B cell (primary cell): Measurements from ENCODE around the gene C15orf40. TPM values are rescaled to one million over a fixed set of nuclear protein-coding genes. Genes with fewer than 3 reads are reported as not detected.

Experiments used
- ATAC-seq: fragments of 200-7000 bp; cut with Tn5 transposase; one replicate; pipeline ENCODE4 v1.10.0; 2021; ENCODE audit warnings: low read depth, mild to moderate bottlenecking, moderate number of reproducible peaks, moderate library complexity
- CTCF ChIA-PET: fragments of 350-600 bp; sonication (Branson Sonifier 250); formaldehyde crosslinking; loops from one replicate; lab custom pipeline; 2021; ENCODE audit warnings: antibody characterized with exemption, inconsistent platforms; lab: Charles Lee
- POLR2A ChIA-PET: fragments of 350-600 bp; sonication (Branson Sonifier 250); formaldehyde crosslinking; loops from one replicate; lab custom pipeline; 2021; ENCODE audit warnings: antibody characterized with exemption; lab: Charles Lee
- DNase-seq: peaks from one replicate; pipeline ENCODE4 v3.0.0; 2013
- H2AFZ ChIP-seq: 2 replicates; pipeline ENCODE4 v1.6.1; 2012; ENCODE audit warnings: mild to moderate bottlenecking, low read depth, low read length; ENCODE audit not compliant: insufficient read depth, poor library complexity, severe bottlenecking
- H3K27ac ChIP-seq, 2 donors: 1 replicate in 1 of 2; 2 replicates in 1 of 2; pipeline ENCODE4 v1.5.1; 2012 to 2013; ENCODE audit warnings: low read length in 2 of 2, mild to moderate bottlenecking in 2 of 2, moderate library complexity in 1 of 2
- H3K27me3 ChIP-seq, 4 experiments: fragments of 200-600 bp in 1 of 4; sonication (generic) in 1 of 4; replicated peaks in 1 of 4; 1 replicate in 2 of 4; 2 replicates in 2 of 4; pipeline versions ENCODE4 v1.6.1 to v1.7.0; 2013 to 2016; ENCODE audit warnings: low read length in 3 of 4, mild to moderate bottlenecking in 2 of 4, mixed read lengths in 1 of 4, moderate library complexity in 1 of 4; ENCODE audit not compliant: insufficient read depth in 4 of 4, control insufficient read depth in 3 of 4; ENCODE audit errors: control extremely low read depth in 1 of 4
- H3K36me3 ChIP-seq, 2 experiments: replicated peaks in 1 of 2; 1 replicate in 1 of 2; 2 replicates in 1 of 2; pipeline versions ENCODE4 v1.6.1 to v1.7.1; 2013; ENCODE audit warnings: low read length in 1 of 2; ENCODE audit not compliant: insufficient read depth in 2 of 2, control insufficient read depth in 1 of 2; ENCODE audit errors: control extremely low read depth in 1 of 2, extremely low read depth in 1 of 2
- H3K4me1 ChIP-seq, 2 donors: fragments of 200-600 bp in 1 of 2; sonication (generic) in 1 of 2; 1 replicate in 1 of 2; 2 replicates in 1 of 2; pipeline versions ENCODE4 v1.5.1 to v1.6.1; 2013 to 2017; ENCODE audit warnings: low read length in 2 of 2; ENCODE audit not compliant: control insufficient read depth in 2 of 2, insufficient read depth in 2 of 2
- H3K4me2 ChIP-seq: replicated peaks from 2 replicates; pipeline ENCODE3; 2012; ENCODE audit warnings: mild to moderate bottlenecking, low read depth, low read length; ENCODE audit not compliant: poor library complexity, severe bottlenecking
- H3K4me3 ChIP-seq, 5 experiments: fragments of 200-600 bp in 1 of 5; sonication (generic) in 1 of 5; 1 replicate in 3 of 5; 2 replicates in 2 of 5; pipeline versions ENCODE4 v1.5.1 to v1.7.0; 2011 to 2016; ENCODE audit warnings: low read length in 4 of 5, mild to moderate bottlenecking in 4 of 5, low read depth in 2 of 5, control low read depth in 1 of 5, moderate library complexity in 1 of 5; ENCODE audit not compliant: insufficient read depth in 1 of 5; ENCODE audit errors: control extremely low read depth in 1 of 5, extremely low read depth in 1 of 5
- H3K79me2 ChIP-seq: fragments of 200-600 bp; sonication (generic); one replicate; pipeline ENCODE4 v1.6.0; 2016; ENCODE audit warnings: low read length; ENCODE audit not compliant: control insufficient read depth, insufficient read depth
- H3K9ac ChIP-seq: fragments of 200-600 bp; sonication (generic); 2 replicates; pipeline ENCODE4 v1.6.1; 2017; ENCODE audit warnings: mild to moderate bottlenecking, low read length, moderate library complexity
- H3K9me3 ChIP-seq, 3 donors: one replicate each; pipeline versions ENCODE4 v1.6.1 to v1.7.1; 2013; ENCODE audit warnings: low read length in 2 of 3; ENCODE audit not compliant: control insufficient read depth in 2 of 3, insufficient read depth in 1 of 3; ENCODE audit errors: control extremely low read depth in 1 of 3
- H4K20me1 ChIP-seq: 2 replicates; pipeline ENCODE4 v1.6.0; 2012; ENCODE audit warnings: mild to moderate bottlenecking, low read length; ENCODE audit not compliant: insufficient read depth, control insufficient read depth, poor library complexity, severe bottlenecking
- H3K27ac Mint-ChIP-seq: one replicate; pipeline ENCODE4 v1.8.0; 2021; ENCODE audit warnings: mixed read lengths
- H3K27me3 Mint-ChIP-seq: one replicate; pipeline ENCODE4 v1.8.0; 2021; ENCODE audit warnings: mixed read lengths
- H3K4me1 Mint-ChIP-seq: one replicate; pipeline ENCODE4 v1.8.0; 2021; ENCODE audit warnings: mixed read lengths
- H3K4me3 Mint-ChIP-seq: one replicate; pipeline ENCODE4 v1.8.0; 2021; ENCODE audit warnings: mixed read lengths
- H3K9me3 Mint-ChIP-seq: one replicate; pipeline ENCODE4 v1.8.0; 2022; ENCODE audit warnings: mixed read lengths; ENCODE audit not compliant: insufficient read depth
- CTCF ChIP-seq: fragments of 200-600 bp; IDR thresholded peaks from one replicate; pipeline ENCODE4 v1.8.0; 2022; ENCODE audit warnings: antibody characterized with exemption, mild to moderate bottlenecking
- EZH2 ChIP-seq: IDR thresholded peaks from 2 replicates; pipeline ENCODE4 v1.6.1; 2012; ENCODE audit warnings: borderline replicate concordance, low read depth, mild to moderate bottlenecking, moderate library complexity, low read length; ENCODE audit not compliant: insufficient read depth, poor library complexity, severe bottlenecking
- WGBS: methylation state at CpG from one replicate; pipeline ENCODE4 v1.1.5; 2013; ENCODE audit warnings: missing lambda C conversion rate; ENCODE audit not compliant: insufficient coverage; 5-methylcytosine and 5-hydroxymethylcytosine counted together
- intact Hi-C: fragments of 100-400 bp; cut with micrococcal nuclease; formaldehyde crosslinking; loops from one replicate; pipeline ENCODE4 v1.10.0; 2022
- polyA plus RNA-seq: library from polyadenylated mRNA; depleted of rRNA; stranded (reverse); fragments of >200 nt; gene quantifications from 2 replicates; pipeline ENCODE4 v1.2.3, GENCODE V29; 2012
- total RNA-seq, 2 donors: library from RNA; stranded (reverse); fragments of 120-200 nt in 1 of 2; gene quantifications; 1 replicate in 1 of 2; 2 replicates in 1 of 2; pipeline versions ENCODE4 v1.2.3 to v1.2.4, GENCODE V29; 2013 to 2022

Gene C15orf40
- total and polyA plus RNA-seq, 2 donors (not counting 1 experiment from before 2014, with no cell fraction given) = 24.0 to 40.7 TPM

GRCh38 chr15:82971218-82971984, 40.0 kb downstream of the C15orf40 start:
- no peaks in the 10 kb centered on the region for H3K79me2 ChIP-seq
- no peaks in the 10 kb centered on the region for H3K9me3 ChIP-seq
- intact Hi-C loops = no loop called here
- POLR2A ChIA-PET = no interaction called here
- DNase-seq (no peak), ATAC-seq (no peak)
- no peak overlapping the region for H3K9ac ChIP-seq
- H3K4me3 ChIP-seq = no peak overlapping the region
- Mint-ChIP-seq H3K4me1 (no peaks in the 10 kb centered on the region), H3K4me3 (no peak overlapping the region), H3K9me3 (no peaks in the 10 kb centered on the region), H3K27me3 (no peaks in the 10 kb centered on the region), H3K27ac (no peak overlapping the region)
- no peaks in the 10 kb centered on the region for H3K4me1 ChIP-seq
- CTCF ChIA-PET = no interaction called here
- TF ChIP-seq EZH2 (no peak), CTCF (no peak)
- no peak overlapping the region for H3K4me2 ChIP-seq
- H2AFZ ChIP-seq = no peak overlapping the region
- H3K27ac ChIP-seq = no peak overlapping the region
- WGBS = no CpG with 5 or more reads among the region's 2 CpGs
- H3K36me3 ChIP-seq = no peaks in the 10 kb centered on the region
- H4K20me1 ChIP-seq = no peaks in the 10 kb centered on the region
- H3K27me3 ChIP-seq = no peaks in the 10 kb centered on the region

DNA sequence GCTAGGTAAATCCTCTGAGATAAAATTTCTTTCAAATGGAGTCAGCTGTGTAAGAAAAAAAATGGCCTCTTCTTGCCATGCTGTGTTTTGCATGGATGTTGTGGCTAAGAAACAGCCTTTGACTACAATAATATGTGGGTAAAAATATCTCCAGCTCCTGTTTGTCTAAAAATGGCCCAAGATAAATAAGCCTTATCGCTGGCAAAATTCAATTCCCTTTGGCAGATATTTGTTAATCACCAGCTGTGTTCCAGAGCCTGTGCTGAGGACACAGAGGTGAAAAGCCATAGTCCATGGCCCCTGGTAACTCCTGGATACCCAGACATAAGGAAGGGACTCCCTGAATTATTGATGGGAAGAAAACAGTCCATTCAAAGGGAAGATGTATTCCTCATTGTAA, 40.7 kb downstream of the C15orf40 start:
- DNase-seq (no peak), ATAC-seq (no peak)
- Mint-ChIP-seq H3K27me3 (no peaks in the 10 kb centered on the region), H3K4me1 (no peaks in the 10 kb centered on the region), H3K9me3 (no peaks in the 10 kb centered on the region), H3K27ac (no peak overlapping the region), H3K4me3 (no peak overlapping the region)
- Histone ChIP-seq H3K27me3 (no peaks in the 10 kb centered on the region), H2AFZ (no peak overlapping the region), H3K36me3 (no peaks in the 10 kb centered on the region), H3K27ac (no peak overlapping the region), H4K20me1 (no peaks in the 10 kb centered on the region), H3K9me3 (no peaks in the 10 kb centered on the region), H3K4me2 (no peak overlapping the region), H3K4me3 (no peak overlapping the region), H3K4me1 (no peaks in the 10 kb centered on the region), H3K79me2 (no peaks in the 10 kb centered on the region), H3K9ac (no peak overlapping the region)
- WGBS = 100% methylated on average over 1 of the region's 1 CpG
- TF ChIP-seq CTCF (no peak), EZH2 (no peak)
- intact Hi-C loops = no loop called here
- POLR2A ChIA-PET = no interaction called here
- CTCF ChIA-PET = no interaction called here
